WTC11 (cell line): ENCODE measurements around the gene EYS. TPM values are rescaled to one million over a fixed set of nuclear protein-coding genes. Genes with fewer than 3 reads are reported as not detected.

ENCODE experiments used
- ATAC-seq: fragments of 200-7000 bp; cut with Tn5 transposase; 2 replicates; pipeline ENCODE4 v1.10.0; 2021; ENCODE audit warnings: mild to moderate bottlenecking, moderate library complexity
- CTCF ChIA-PET: fragments of 300-600 bp; sonication (Branson Sonifier 250); formaldehyde crosslinking; loops from one replicate; lab custom pipeline; 2021; ENCODE audit warnings: antibody characterized with exemption; lab: Charles Lee
- POLR2A ChIA-PET: fragments of 350-600 bp; sonication (Branson Sonifier 250); formaldehyde crosslinking; loops from one replicate; lab custom pipeline; 2021; ENCODE audit warnings: antibody characterized with exemption; lab: Charles Lee
- DNase-seq: peaks from one replicate; pipeline ENCODE4 v3.0.0; 2021; ENCODE audit warnings: low spot score
- H3K27ac Mint-ChIP-seq: 2 replicates; pipeline ENCODE4 v1.8.0; 2021; ENCODE audit warnings: mixed read lengths
- H3K27me3 Mint-ChIP-seq: 2 replicates; pipeline ENCODE4 v1.8.0; 2021; ENCODE audit warnings: low read depth, mild to moderate bottlenecking, moderate library complexity, mixed read lengths
- H3K36me3 Mint-ChIP-seq: 2 replicates; pipeline ENCODE4 v1.8.0; 2021; ENCODE audit warnings: mixed read lengths
- H3K4me1 Mint-ChIP-seq: 2 replicates; pipeline ENCODE4 v1.8.0; 2022; ENCODE audit warnings: mixed read lengths
- H3K4me3 Mint-ChIP-seq: 2 replicates; pipeline ENCODE4 v1.8.0; 2021; ENCODE audit warnings: mild to moderate bottlenecking, moderate library complexity, mixed read lengths
- H3K9me3 Mint-ChIP-seq: 2 replicates; pipeline ENCODE4 v1.8.0; 2021; ENCODE audit warnings: mixed read lengths
- ARID4B ChIP-seq: sonication (generic); formaldehyde crosslinking; IDR thresholded peaks from 2 replicates; pipeline ENCODE4 v1.8.0; 2023; ENCODE audit warnings: missing genetic modification reagents, mild to moderate bottlenecking, borderline replicate concordance
- ATF6 ChIP-seq: sonication (generic); formaldehyde crosslinking; IDR thresholded peaks from 2 replicates; pipeline ENCODE4 v1.8.1; 2023; ENCODE audit warnings: mild to moderate bottlenecking, missing genetic modification reagents
- ESRRA ChIP-seq: sonication (generic); formaldehyde crosslinking; IDR thresholded peaks from 2 replicates; pipeline ENCODE4 v1.8.1; 2022; ENCODE audit warnings: mild to moderate bottlenecking, missing genetic modification reagents, borderline replicate concordance
- FOXJ3 ChIP-seq: sonication (generic); formaldehyde crosslinking; IDR thresholded peaks from 2 replicates; pipeline ENCODE4 v1.9.0; 2021; ENCODE audit warnings: missing genetic modification reagents, mild to moderate bottlenecking, borderline replicate concordance
- FOXK1 ChIP-seq: sonication (generic); formaldehyde crosslinking; IDR thresholded peaks from 2 replicates; pipeline ENCODE4 v1.8.0; 2022; ENCODE audit warnings: mild to moderate bottlenecking, moderate library complexity, missing genetic modification reagents
- FOXP4 ChIP-seq: sonication (generic); formaldehyde crosslinking; IDR thresholded peaks from 2 replicates; pipeline ENCODE4 v1.8.0; 2022; ENCODE audit warnings: mild to moderate bottlenecking, missing genetic modification reagents
- HMGXB4 ChIP-seq: sonication (generic); formaldehyde crosslinking; IDR thresholded peaks from 2 replicates; pipeline ENCODE4 v1.8.1; 2023; ENCODE audit warnings: mild to moderate bottlenecking, moderate library complexity, missing genetic modification reagents
- MYBL2 ChIP-seq: sonication (generic); formaldehyde crosslinking; IDR thresholded peaks from 2 replicates; pipeline ENCODE4 v1.8.1; 2023; ENCODE audit warnings: mild to moderate bottlenecking, moderate library complexity, missing genetic modification reagents
- NFATC4 ChIP-seq: fragments of 250-450 bp; sonication (Bioruptor Pico); IDR thresholded peaks from 2 replicates; pipeline ENCODE4 v1.9.0; 2021; ENCODE audit warnings: mild to moderate bottlenecking
- OVOL2 ChIP-seq: fragments of 250-450 bp; sonication (Bioruptor Pico); IDR thresholded peaks from 2 replicates; pipeline ENCODE4 v1.9.0; 2021; ENCODE audit warnings: mild to moderate bottlenecking, borderline replicate concordance
- SOX15 ChIP-seq: fragments of 250-450 bp; sonication (Bioruptor Pico); IDR thresholded peaks from 2 replicates; pipeline ENCODE4 v1.9.0; 2021; ENCODE audit warnings: mild to moderate bottlenecking
- ZNF263 ChIP-seq: sonication (generic); formaldehyde crosslinking; IDR thresholded peaks from 2 replicates; pipeline ENCODE4 v1.8.1; 2022; ENCODE audit warnings: low read depth, mild to moderate bottlenecking, moderate library complexity, missing genetic modification reagents
- total RNA-seq: library from RNA; stranded (reverse); gene quantifications from 3 replicates; pipeline ENCODE4 v1.2.3, GENCODE V29; 2021
- TF ChIP-seq, protein P1 (sequence below): fragments of 250-450 bp; sonication (Bioruptor Pico); IDR thresholded peaks from 2 replicates; pipeline ENCODE4 v1.9.0; 2021; ENCODE audit warnings: moderate library complexity, mild to moderate bottlenecking, inconsistent platforms, borderline replicate concordance
- TF ChIP-seq, protein P2 (sequence below): sonication (generic); formaldehyde crosslinking; IDR thresholded peaks from 2 replicates; pipeline ENCODE4 v1.8.1; 2022; ENCODE audit warnings: low read depth, mild to moderate bottlenecking, moderate library complexity, missing genetic modification reagents, borderline replicate concordance
- TF ChIP-seq, protein P3 (sequence below): sonication (generic); formaldehyde crosslinking; IDR thresholded peaks from 2 replicates; pipeline ENCODE4 v1.8.1; 2023; ENCODE audit warnings: mild to moderate bottlenecking, missing genetic modification reagents, moderate library complexity

Gene EYS
- total RNA-seq, 1 experiment from 2014 or later, result not detected

- ATAC-seq (no peak), DNase-seq (no peak)
- POLR2A ChIA-PET, result no interaction called here
- Mint-ChIP-seq H3K27ac (no peak overlapping the region), H3K36me3 (peaks cover 14% of the 10 kb centered on the region; the same call in 1 of the 2 replicates), H3K4me1 (no peaks in the 10 kb centered on the region; the same call in 1 of the 2 replicates), H3K9me3 (peaks cover 30% of the 10 kb centered on the region), H3K27me3 (no peaks in the 10 kb centered on the region; the same call in 1 of the 2 replicates), H3K4me3 (no peak overlapping the region)
- CTCF ChIA-PET, result no interaction called here
- TF ChIP-seq, protein P1, sequence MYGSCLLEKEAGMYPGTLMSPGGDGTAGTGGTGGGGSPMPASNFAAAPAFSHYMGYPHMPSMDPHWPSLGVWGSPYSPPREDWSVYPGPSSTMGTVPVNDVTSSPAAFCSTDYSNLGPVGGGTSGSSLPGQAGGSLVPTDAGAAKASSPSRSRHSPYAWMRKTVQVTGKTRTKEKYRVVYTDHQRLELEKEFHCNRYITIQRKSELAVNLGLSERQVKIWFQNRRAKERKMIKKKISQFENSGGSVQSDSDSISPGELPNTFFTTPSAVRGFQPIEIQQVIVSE (CRISPR knock-in tag), result no peak
- no peak for TF ChIP-seq ATF6
- TF ChIP-seq NFATC4 (CRISPR knock-in tag), result no peak
- no peak for TF ChIP-seq SOX15 (CRISPR knock-in tag)
- no peak for TF ChIP-seq OVOL2 (CRISPR knock-in tag)
- no peak for TF ChIP-seq HMGXB4
- TF ChIP-seq FOXP4 (CRISPR knock-in tag), result no peak
- no peak for TF ChIP-seq MYBL2 (CRISPR knock-in tag)
- TF ChIP-seq FOXJ3 (CRISPR knock-in tag), result no peak
- no peak for TF ChIP-seq ARID4B (CRISPR knock-in tag)
- TF ChIP-seq, protein P2, sequence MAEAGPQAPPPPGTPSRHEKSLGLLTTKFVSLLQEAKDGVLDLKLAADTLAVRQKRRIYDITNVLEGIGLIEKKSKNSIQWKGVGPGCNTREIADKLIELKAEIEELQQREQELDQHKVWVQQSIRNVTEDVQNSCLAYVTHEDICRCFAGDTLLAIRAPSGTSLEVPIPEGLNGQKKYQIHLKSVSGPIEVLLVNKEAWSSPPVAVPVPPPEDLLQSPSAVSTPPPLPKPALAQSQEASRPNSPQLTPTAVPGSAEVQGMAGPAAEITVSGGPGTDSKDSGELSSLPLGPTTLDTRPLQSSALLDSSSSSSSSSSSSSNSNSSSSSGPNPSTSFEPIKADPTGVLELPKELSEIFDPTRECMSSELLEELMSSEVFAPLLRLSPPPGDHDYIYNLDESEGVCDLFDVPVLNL (CRISPR knock-in tag), result no peak
- TF ChIP-seq, protein P3, sequence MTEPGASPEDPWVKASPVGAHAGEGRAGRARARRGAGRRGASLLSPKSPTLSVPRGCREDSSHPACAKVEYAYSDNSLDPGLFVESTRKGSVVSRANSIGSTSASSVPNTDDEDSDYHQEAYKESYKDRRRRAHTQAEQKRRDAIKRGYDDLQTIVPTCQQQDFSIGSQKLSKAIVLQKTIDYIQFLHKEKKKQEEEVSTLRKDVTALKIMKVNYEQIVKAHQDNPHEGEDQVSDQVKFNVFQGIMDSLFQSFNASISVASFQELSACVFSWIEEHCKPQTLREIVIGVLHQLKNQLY (CRISPR knock-in tag), result no peak
- no peak for TF ChIP-seq ESRRA (CRISPR knock-in tag)
- TF ChIP-seq FOXK1 (CRISPR knock-in tag), result no peak
- TF ChIP-seq ZNF263 (CRISPR knock-in tag), result no peak
These were observed 1.1 kb upstream of the EYS start for GRCh38 chr6:65708162-65708561.
